ENCODE results near the gene GYPC. TPM values are rescaled to one million over a fixed set of nuclear protein-coding genes. Genes with fewer than 3 reads are reported as not detected.

Gene GYPC
- total RNA-seq, 1 experiment from 2014 or later = 13.6 TPM

GRCh38 chr2:126638746-126639145, 17.2 kb upstream of the GYPC start:
- no peak overlapping the region for H3K14ac ChIP-seq (ENCODE audit: insufficient read depth, low read length)
- H3K79me1 ChIP-seq (ENCODE audit: insufficient read depth, low read depth, low read length, poor library complexity, severe bottlenecking) = no peaks in the 10 kb centered on the region
- no peak overlapping the region for H3K18ac ChIP-seq (ENCODE audit: insufficient read length, low read depth, low read length)
- H3K4me1 Mint-ChIP-seq = peaks cover 10 to 19% of the 10 kb centered on the region in 2 experiments
- H3K27ac Mint-ChIP-seq = no peak overlapping the region
- TF ChIP-seq, protein P1, sequence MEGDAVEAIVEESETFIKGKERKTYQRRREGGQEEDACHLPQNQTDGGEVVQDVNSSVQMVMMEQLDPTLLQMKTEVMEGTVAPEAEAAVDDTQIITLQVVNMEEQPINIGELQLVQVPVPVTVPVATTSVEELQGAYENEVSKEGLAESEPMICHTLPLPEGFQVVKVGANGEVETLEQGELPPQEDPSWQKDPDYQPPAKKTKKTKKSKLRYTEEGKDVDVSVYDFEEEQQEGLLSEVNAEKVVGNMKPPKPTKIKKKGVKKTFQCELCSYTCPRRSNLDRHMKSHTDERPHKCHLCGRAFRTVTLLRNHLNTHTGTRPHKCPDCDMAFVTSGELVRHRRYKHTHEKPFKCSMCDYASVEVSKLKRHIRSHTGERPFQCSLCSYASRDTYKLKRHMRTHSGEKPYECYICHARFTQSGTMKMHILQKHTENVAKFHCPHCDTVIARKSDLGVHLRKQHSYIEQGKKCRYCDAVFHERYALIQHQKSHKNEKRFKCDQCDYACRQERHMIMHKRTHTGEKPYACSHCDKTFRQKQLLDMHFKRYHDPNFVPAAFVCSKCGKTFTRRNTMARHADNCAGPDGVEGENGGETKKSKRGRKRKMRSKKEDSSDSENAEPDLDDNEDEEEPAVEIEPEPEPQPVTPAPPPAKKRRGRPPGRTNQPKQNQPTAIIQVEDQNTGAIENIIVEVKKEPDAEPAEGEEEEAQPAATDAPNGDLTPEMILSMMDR (conservative IDR thresholded peaks at IDR 0.05) = no peak
- no peak for DNase-seq
- no peaks in the 10 kb centered on the region for H3K79me2 ChIP-seq (ENCODE audit: insufficient read depth, low read length)
- no peaks in the 10 kb centered on the region; the same call in 1 of the 2 replicates for H3K27me3 Mint-ChIP-seq (ENCODE audit: low read depth)
- no peak overlapping the region for H3K27ac ChIP-seq (ENCODE audit: insufficient read length, low read depth, low read length)
- WGBS (ENCODE audit: extremely low coverage, insufficient read length, low lambda C conversion rate) = no CpG with 5 or more reads among the region's 6 CpGs
- H3T11ph ChIP-seq (ENCODE audit: low read length) = no peak overlapping the region
- no peak overlapping the region for H4K5ac ChIP-seq (ENCODE audit: insufficient read length, low read depth, low read length)
- no peak overlapping the region for H2BK12ac ChIP-seq (ENCODE audit: insufficient read length, low read depth, low read length)
- H2AFZ ChIP-seq (ENCODE audit: low read length) = no peak overlapping the region
- no peak overlapping the region for H4K91ac ChIP-seq (ENCODE audit: insufficient read length, low read depth, low read length)
- H3K9me3 Mint-ChIP-seq = no peaks in the 10 kb centered on the region; a peak in 2 of 5 replicates
- no peak overlapping the region for H2BK20ac ChIP-seq (ENCODE audit: low read depth, low read length, poor library complexity, severe bottlenecking)
- no peak overlapping the region for H3K56ac ChIP-seq (ENCODE audit: insufficient read length, low read depth, low read length)
- no peak overlapping the region for H2BK5ac ChIP-seq (ENCODE audit: insufficient read length, low read length)
- no peak overlapping the region for H3K4ac ChIP-seq (ENCODE audit: low read depth, low read length)
- no peak overlapping the region for H3K4me2 ChIP-seq (ENCODE audit: insufficient read depth, insufficient read length, low read length)
- H3K9me3 ChIP-seq (ENCODE audit: control insufficient read depth, low read depth, low read length) = no peaks in the 10 kb centered on the region
- H3K4me1 ChIP-seq (ENCODE audit: insufficient read depth, low read length) = peaks cover 4% of the 10 kb centered on the region; the same call in 1 of the 2 replicates
- H3K4me3 Mint-ChIP-seq = no peak overlapping the region
- no peak overlapping the region for H2BK120ac ChIP-seq (ENCODE audit: low read depth, low read length, poor library complexity, severe bottlenecking)
- H4K20me1 ChIP-seq (ENCODE audit: control insufficient read depth, insufficient read depth, insufficient read length) = no peaks in the 10 kb centered on the region
- no peak overlapping the region for H3K9ac ChIP-seq (ENCODE audit: extremely low read depth, insufficient read length, low read length)
- H3K23ac ChIP-seq (ENCODE audit: insufficient read length, low read depth, low read length) = no peak overlapping the region
- no peak overlapping the region for H4K8ac ChIP-seq (replicated peaks; ENCODE audit: insufficient read length, low read depth, low read length)
- H2AK5ac ChIP-seq (ENCODE audit: insufficient read length, low read length) = no peak overlapping the region
- no peaks in the 10 kb centered on the region; a peak in 1 of 7 replicates for H3K36me3 Mint-ChIP-seq (ENCODE audit: insufficient read depth in 1 of 3, low read depth in 3 of 3)
- no peak overlapping the region for H2BK15ac ChIP-seq (ENCODE audit: low read depth, low read length)
- no peaks in the 10 kb centered on the region for H3K23me2 ChIP-seq (ENCODE audit: insufficient read length, low read depth, low read length, poor library complexity, severe bottlenecking)
- H3K27me3 ChIP-seq (ENCODE audit: insufficient read depth, low read length) = no peaks in the 10 kb centered on the region
